A673 (cell line): ENCODE measurements around the gene ELK3.

Experiments
- CTCF ChIP-seq: fragments of 300-800, 200-600 bp; sonication (generic); conservative IDR thresholded peaks from 2 replicates; pipeline ENCODE4 v1.5.1; 2017; ENCODE audit warnings: low read depth, mild to moderate bottlenecking, antibody characterized with exemption, low read length, moderate library complexity, mixed read lengths
- EZH2 ChIP-seq: fragments of 200-600 bp; sonication (generic); IDR thresholded peaks from 2 replicates; pipeline ENCODE4 v1.6.1; 2017; ENCODE audit warnings: borderline replicate concordance, low read depth, mild to moderate bottlenecking, mixed read lengths, antibody characterized with exemption, low read length; ENCODE audit not compliant: poor library complexity, severe bottlenecking

- TF ChIP-seq CTCF (no peak), EZH2 (no peak)
These were observed 48.4 kb downstream of the ELK3 start for GRCh38 chr12:96242597-96242996.
